Activated CD8-positive, alpha-beta memory T cell treated with anti-CD3 and anti-CD28 coated beads for 4 hours (primary cell): Measurements from ENCODE around the gene AK5.
"Not testable (repeated sequence)": the region's sequence is repeated elsewhere in the genome, so short reads cannot be mapped to it uniquely, and the experiment has no call there.

ENCODE experiments used
- DNase-seq, 2 donors: peaks; one replicate each; pipeline ENCODE4 v3.0.0-alpha.2; 2020; ENCODE audit warnings: low read depth in 2 of 2

The AK5 gene

GRCh38 chr1:77499466-77499865 lies 217.6 kb downstream of the AK5 start:
- DNase-seq, result no peak

GRCh38 chr1:77504986-77505385 lies 223.2 kb downstream of the AK5 start:
- DNase-seq, result no peak

- DNase-seq, result no peak
Measured at GRCh38 chr1:77506771-77507170, 225.0 kb downstream of the AK5 start.

GRCh38 chr1:77509051-77509492 lies 227.3 kb downstream of the AK5 start:
- DNase-seq, result no peak

GRCh38 chr1:77509898-77510297 lies 228.1 kb downstream of the AK5 start:
- DNase-seq, result no peak

GRCh38 chr1:77511440-77511840 lies 229.6 kb downstream of the AK5 start:
- DNase-seq, result no peak

GRCh38 chr1:77512650-77513049 lies 230.8 kb downstream of the AK5 start:
- DNase-seq, result not testable (repeated sequence)

- no peak for DNase-seq
Measured at GRCh38 chr1:77513839-77514763, 232.3 kb downstream of the AK5 start.

- no peak for DNase-seq
Measured at GRCh38 chr1:77514921-77515776, 233.3 kb downstream of the AK5 start.

- DNase-seq, result no peak
Measured at GRCh38 chr1:77516106-77516505, 234.3 kb downstream of the AK5 start.

GRCh38 chr1:77524038-77524437 lies 242.2 kb downstream of the AK5 start:
- no peak for DNase-seq

- DNase-seq, result not testable (repeated sequence)
Measured at GRCh38 chr1:77531149-77531548, 249.3 kb downstream of the AK5 start.

- DNase-seq, result not testable (repeated sequence)
Measured at GRCh38 chr1:77531596-77532280, 249.9 kb downstream of the AK5 start.

GRCh38 chr1:77532641-77533040 lies 250.8 kb downstream of the AK5 start:
- DNase-seq, result no peak

- DNase-seq, result peak; percentile 12 to 14
Measured at GRCh38 chr1:77533660-77534305, 252.0 kb downstream of the AK5 start.

GRCh38 chr1:77534456-77534855 lies 252.6 kb downstream of the AK5 start:
- DNase-seq, result no peak

- DNase-seq, result no peak
Measured at GRCh38 chr1:77536813-77537212, 255.0 kb downstream of the AK5 start.

GRCh38 chr1:77538956-77539518 lies 257.2 kb downstream of the AK5 start:
- no peak for DNase-seq

GRCh38 chr1:77539519-77540142 lies 257.8 kb downstream of the AK5 start:
- DNase-seq, result no peak

GRCh38 chr1:77540501-77541161 lies 258.8 kb downstream of the AK5 start:
- DNase-seq, result no peak
